BLaER1 treated with 17β-estradiol and CSF1 and Interleukin-3, amounts not matched to agents 10 nM and 100 nM (cell line): ENCODE measurements around the gene ERAL1.

Experiments
- H3K27ac ChIP-seq, 11 experiments: shearing (Covaris generic); formaldehyde crosslinking; 2 replicates each; pipeline ENCODE4 v1.8.1; 2022
- H3K27me3 ChIP-seq, 11 experiments: shearing (Covaris generic); formaldehyde crosslinking; 2 replicates each; pipeline ENCODE4 v1.8.1; 2022
- H3K36me3 ChIP-seq, 11 experiments: shearing (Covaris generic); formaldehyde crosslinking; 2 replicates each; pipeline ENCODE4 v1.8.1; 2022
- H3K4me1 ChIP-seq, 10 experiments: shearing (Covaris generic); formaldehyde crosslinking; 2 replicates each; pipeline ENCODE4 v1.8.1; 2022
- H3K4me2 ChIP-seq, 11 experiments: shearing (Covaris generic); formaldehyde crosslinking; 2 replicates each; pipeline ENCODE4 v1.8.1; 2022
- H3K4me3 ChIP-seq, 10 experiments: shearing (Covaris generic); formaldehyde crosslinking; 2 replicates each; pipeline ENCODE4 v1.8.1; 2022
- H3K9ac ChIP-seq, 11 experiments: shearing (Covaris generic); formaldehyde crosslinking; 2 replicates each; pipeline ENCODE4 v1.8.1; 2022
- H3K9me3 ChIP-seq, 11 experiments: shearing (Covaris generic); formaldehyde crosslinking; replicated peaks in 1 of 11; 2 replicates each; pipeline ENCODE4 v1.8.1; 2022
- H4K20me1 ChIP-seq, 11 experiments: shearing (Covaris generic); formaldehyde crosslinking; 2 replicates each; pipeline ENCODE4 v1.8.1; 2022
- Cebpa-rat ChIP-seq, 11 experiments: shearing (Covaris generic); IDR thresholded peaks; 2 replicates each; pipeline ENCODE4 v1.8.1; 2022

Gene ERAL1

DNA sequence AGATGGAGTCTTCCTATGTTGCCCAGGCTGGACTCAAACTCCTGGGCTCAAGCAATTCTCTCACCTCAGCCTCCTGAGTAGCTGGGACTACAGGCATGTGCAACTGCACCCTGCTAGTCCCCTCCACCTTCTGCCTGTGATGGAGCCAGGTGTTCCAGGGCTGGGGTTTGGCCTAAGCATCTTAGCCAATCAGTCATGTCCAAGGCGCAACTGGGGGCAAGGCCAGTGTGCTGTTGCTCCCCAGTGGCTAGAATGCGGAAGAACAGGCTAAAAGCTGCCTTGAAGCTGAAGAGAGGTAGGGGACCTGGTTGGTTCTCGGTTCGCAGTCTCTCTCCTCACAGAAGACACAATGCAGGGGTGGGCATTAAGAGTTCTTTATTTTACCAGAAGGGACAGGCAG, 24.2 kb downstream of the ERAL1 start:
- H3K4me1 ChIP-seq = peaks cover 0 to 13% (median 0%) of the 10 kb centered on the region in 10 experiments; a peak in 6 of 20 replicates
- TF ChIP-seq Cebpa-rat (IDR thresholded peaks at IDR 0.05) = no peak

DNA sequence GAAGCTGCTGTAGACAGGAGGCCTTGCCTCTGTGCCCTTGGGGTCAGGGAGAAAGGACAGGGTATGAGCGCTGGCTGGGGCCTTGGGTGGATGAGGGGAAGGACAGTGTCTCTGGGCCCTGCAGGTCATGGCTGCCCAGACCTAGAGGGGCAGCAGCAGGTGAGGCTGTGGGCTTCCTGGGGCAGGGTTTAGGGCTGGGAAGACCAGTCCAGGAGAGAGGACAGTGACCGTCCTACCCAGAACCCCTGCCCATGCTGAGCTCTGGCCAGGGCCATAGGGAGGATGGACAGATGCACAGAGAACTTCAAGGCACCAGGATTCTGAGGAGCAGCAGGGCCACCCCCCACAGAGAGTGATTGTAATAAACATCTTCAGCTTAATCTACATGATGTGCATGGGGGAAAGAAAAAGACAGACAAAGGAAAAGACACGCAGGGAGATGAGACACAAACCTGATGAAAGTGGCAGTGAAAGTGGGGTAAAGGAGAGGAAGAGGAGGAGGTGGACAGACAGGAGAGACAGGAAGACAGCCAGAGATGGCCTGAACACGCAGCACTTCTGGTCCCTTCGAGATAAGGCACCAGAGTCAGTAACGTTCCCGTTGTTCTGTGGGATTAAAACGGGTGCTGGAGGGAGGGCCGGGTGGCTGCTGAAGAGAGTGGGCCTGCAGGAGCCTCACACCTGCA, 25.2 kb downstream of the ERAL1 start:
- Histone ChIP-seq H3K4me1 (peaks cover 0 to 24% (median 10%) of the 10 kb centered on the region in 10 experiments; a peak in 15 of 20 replicates), H3K4me2 (no peak overlapping the region), H3K27ac (no peak overlapping the region), H3K36me3 (peaks cover 60 to 76% (median 70%) of the 10 kb centered on the region in 11 experiments), H3K9ac (no peak overlapping the region), H4K20me1 (peaks cover 0 to 54% (median 4%) of the 10 kb centered on the region in 11 experiments; a peak in 9 of 22 replicates), H3K9me3 (no peaks in the 10 kb centered on the region), H3K27me3 (no peaks in the 10 kb centered on the region), H3K4me3 (no peak overlapping the region)
- no peak for TF ChIP-seq Cebpa-rat (IDR thresholded peaks at IDR 0.05)

More for the DNA sequence above, 24.2 kb downstream of the ERAL1 start:
- Histone ChIP-seq H3K4me2 (no peak overlapping the region), H3K36me3 (peaks cover 55 to 67% (median 60%) of the 10 kb centered on the region in 11 experiments), H3K4me3 (no peak overlapping the region), H3K9ac (no peak overlapping the region), H4K20me1 (peaks cover 0 to 44% (median 3%) of the 10 kb centered on the region in 11 experiments; a peak in 6 of 22 replicates), H3K27me3 (no peaks in the 10 kb centered on the region), H3K9me3 (no peaks in the 10 kb centered on the region), H3K27ac (no peak overlapping the region)

- no peaks in the 10 kb centered on the region for H3K27me3 ChIP-seq
- no peak overlapping the region for H3K27ac ChIP-seq
- no peak overlapping the region for H3K4me3 ChIP-seq
- peaks cover 60 to 81% (median 76%) of the 10 kb centered on the region in 11 experiments for H3K36me3 ChIP-seq
- TF ChIP-seq Cebpa-rat (IDR thresholded peaks at IDR 0.05) = no peak
- H4K20me1 ChIP-seq = peaks cover 0 to 59% (median 9%) of the 10 kb centered on the region in 11 experiments; a peak in 9 of 22 replicates
- H3K9ac ChIP-seq = no peak overlapping the region
- H3K9me3 ChIP-seq = no peaks in the 10 kb centered on the region
- H3K4me1 ChIP-seq = peaks cover 0 to 29% (median 15%) of the 10 kb centered on the region in 10 experiments; a peak in 15 of 20 replicates
- H3K4me2 ChIP-seq = no peak overlapping the region
Measured at GRCh38 chr17:28880572-28880945, 25.7 kb downstream of the ERAL1 start.

- no peak overlapping the region for H3K4me3 ChIP-seq
- no peak overlapping the region for H3K4me2 ChIP-seq
- H3K9me3 ChIP-seq = no peaks in the 10 kb centered on the region
- no peak overlapping the region for H3K9ac ChIP-seq
- H3K27ac ChIP-seq = no peak overlapping the region
- H3K4me1 ChIP-seq = peaks cover 0 to 39% (median 24%) of the 10 kb centered on the region in 10 experiments; a peak in 15 of 20 replicates
- no peaks in the 10 kb centered on the region for H3K27me3 ChIP-seq
- TF ChIP-seq Cebpa-rat (IDR thresholded peaks at IDR 0.05) = no peak
- peaks cover 0 to 70% (median 16%) of the 10 kb centered on the region in 11 experiments; a peak in 11 of 22 replicates for H4K20me1 ChIP-seq
- H3K36me3 ChIP-seq = peaks cover 60 to 91% (median 82%) of the 10 kb centered on the region in 11 experiments
Measured at GRCh38 chr17:28881533-28882056, 26.8 kb downstream of the ERAL1 start.

DNA sequence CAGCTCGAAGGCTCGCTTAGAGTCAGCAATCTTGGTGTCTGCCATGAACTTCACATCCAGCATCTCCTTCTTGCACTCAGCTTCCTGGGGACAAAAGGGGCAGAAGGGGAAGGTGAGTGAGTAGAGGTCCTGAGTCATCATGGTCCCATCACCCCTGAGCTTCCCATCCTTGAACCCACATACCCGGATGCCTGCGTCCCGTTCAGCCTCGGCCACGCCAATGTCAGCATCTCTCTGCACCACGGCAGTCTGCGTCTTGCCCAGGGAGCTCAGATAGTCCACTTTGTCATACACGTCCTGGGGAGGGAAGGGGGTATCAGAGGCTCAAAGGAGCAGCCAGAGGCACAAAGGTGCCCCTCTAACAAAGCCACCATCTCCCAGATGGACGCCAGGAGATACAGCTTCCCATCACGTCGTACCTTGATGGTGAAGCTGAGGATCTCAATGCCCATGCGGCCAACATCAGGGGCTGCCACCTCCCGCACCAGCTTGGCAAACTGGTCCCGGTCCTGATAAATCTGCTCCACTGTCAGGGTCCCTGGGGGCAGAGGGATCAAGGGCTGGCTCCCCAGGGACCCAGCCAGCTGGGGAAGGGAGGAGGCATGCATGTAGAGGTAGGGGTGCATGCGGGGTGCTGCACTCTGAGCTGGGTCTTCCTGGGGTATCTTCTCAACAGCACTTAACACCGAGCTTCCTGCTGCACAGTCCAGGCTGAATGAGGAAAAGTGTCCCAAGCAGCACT, 27.5 kb downstream of the ERAL1 start:
- Histone ChIP-seq H4K20me1 (peaks cover 0 to 77% (median 17%) of the 10 kb centered on the region in 11 experiments; a peak in 11 of 22 replicates), H3K4me2 (no peak overlapping the region), H3K27ac (no peak overlapping the region), H3K9ac (peak overlapping the region in 1 of 11 experiments; percentile 10; a peak in 3 of 22 replicates), H3K27me3 (no peaks in the 10 kb centered on the region), H3K4me3 (no peak overlapping the region), H3K9me3 (no peaks in the 10 kb centered on the region), H3K4me1 (peaks cover 0 to 46% (median 28%) of the 10 kb centered on the region in 10 experiments; a peak in 15 of 20 replicates), H3K36me3 (peaks cover 60 to 97% (median 85%) of the 10 kb centered on the region in 11 experiments)
- no peak for TF ChIP-seq Cebpa-rat (IDR thresholded peaks at IDR 0.05)

DNA sequence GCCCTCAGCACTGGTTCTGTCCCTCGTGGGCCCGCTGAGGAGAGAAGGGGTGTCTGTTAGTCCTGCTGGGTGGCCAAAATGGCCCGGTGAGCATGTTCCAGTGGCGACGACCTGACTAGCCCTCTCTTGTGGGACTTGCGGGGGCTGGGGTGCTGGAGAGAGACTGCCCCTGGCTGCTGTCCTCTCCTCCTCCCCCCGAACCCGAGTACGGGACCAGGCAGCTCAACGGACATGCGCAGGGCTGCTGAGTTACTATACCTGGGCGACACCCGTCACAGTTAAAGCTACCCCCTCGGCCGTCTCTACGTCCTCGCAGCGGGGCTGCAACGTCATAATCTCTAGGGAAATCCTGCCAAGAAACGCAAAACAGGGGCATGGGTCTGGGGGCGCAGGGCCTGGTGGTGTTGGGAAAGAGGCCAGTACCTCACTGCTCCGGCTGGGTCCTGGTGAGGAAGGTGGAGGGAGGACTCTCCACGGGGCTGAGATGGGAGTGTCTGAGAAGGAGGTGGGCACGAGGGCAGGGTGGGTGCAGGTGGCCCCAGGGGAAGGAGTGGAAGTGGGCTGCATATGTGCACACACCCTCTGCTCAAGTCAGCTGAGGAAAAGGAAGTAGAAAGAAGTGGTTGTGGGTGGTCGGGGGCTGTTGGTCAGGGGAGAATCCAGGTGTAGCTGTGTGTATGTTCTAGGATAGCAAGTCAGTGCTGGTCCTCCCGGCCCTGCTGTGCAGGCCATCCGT, 29.3 kb downstream of the ERAL1 start:
- no peak for TF ChIP-seq Cebpa-rat (IDR thresholded peaks at IDR 0.05)
- Histone ChIP-seq H3K27me3 (no peaks in the 10 kb centered on the region), H3K4me2 (peak overlapping the region in 7 of 11 experiments; percentile 5 to 36 (median 23); a peak in 5 of 22 replicates), H4K20me1 (peaks cover 0 to 87% (median 23%) of the 10 kb centered on the region in 11 experiments; a peak in 12 of 22 replicates), H3K36me3 (peaks cover 50 to 88% (median 71%) of the 10 kb centered on the region in 11 experiments), H3K4me3 (no peak overlapping the region), H3K9me3 (no peaks in the 10 kb centered on the region), H3K27ac (no peak overlapping the region), H3K9ac (peak overlapping the region in 3 of 11 experiments; percentile 30 to 37 (median 36); a peak in 5 of 22 replicates), H3K4me1 (peaks cover 13 to 64% (median 44%) of the 10 kb centered on the region in 10 experiments)

- Histone ChIP-seq H3K36me3 (peaks cover 38 to 76% (median 59%) of the 10 kb centered on the region in 11 experiments), H4K20me1 (peaks cover 0 to 82% (median 26%) of the 10 kb centered on the region in 11 experiments; a peak in 12 of 22 replicates), H3K4me3 (no peak overlapping the region), H3K27me3 (no peaks in the 10 kb centered on the region), H3K9me3 (no peaks in the 10 kb centered on the region), H3K9ac (peak overlapping the region in 3 of 11 experiments; percentile 13 to 28 (median 24); a peak in 2 of 22 replicates), H3K4me2 (peak overlapping the region in 7 of 11 experiments; percentile 5 to 37 (median 31); a peak in 8 of 22 replicates), H3K4me1 (peaks cover 25 to 76% (median 56%) of the 10 kb centered on the region in 10 experiments), H3K27ac (no peak overlapping the region)
- no peak for TF ChIP-seq Cebpa-rat (IDR thresholded peaks at IDR 0.05)
Measured at GRCh38 chr17:28885363-28885762, 30.5 kb downstream of the ERAL1 start.

DNA sequence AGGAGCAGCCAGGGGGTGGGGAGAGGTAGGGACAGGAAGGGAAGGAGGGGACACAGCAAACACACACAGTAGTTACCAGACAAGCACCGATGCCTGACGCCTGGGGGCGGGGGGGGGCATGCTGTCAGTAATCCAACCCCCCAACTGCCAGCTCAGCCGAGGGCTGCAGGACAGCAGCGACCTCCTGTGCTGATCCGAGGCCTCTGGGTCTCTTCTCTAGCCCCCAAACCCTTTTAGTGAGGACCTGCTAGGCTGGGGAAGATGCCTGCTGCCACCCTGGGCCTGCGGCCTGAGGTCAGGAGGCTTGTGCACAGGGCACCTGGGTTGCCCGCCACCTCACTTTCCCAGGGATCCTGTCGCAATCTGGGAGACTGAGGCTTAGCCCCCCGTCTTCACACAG, 31.1 kb downstream of the ERAL1 start:
- H3K9ac ChIP-seq = peak overlapping the region in 5 of 11 experiments; percentile 13 to 30 (median 24); a peak in 6 of 22 replicates
- H3K4me2 ChIP-seq = peak overlapping the region in 8 of 11 experiments; percentile 12 to 37 (median 22); a peak in 9 of 22 replicates
- no peaks in the 10 kb centered on the region for H3K27me3 ChIP-seq
- no peak overlapping the region for H3K4me3 ChIP-seq
- no peak for TF ChIP-seq Cebpa-rat (IDR thresholded peaks at IDR 0.05)
- peaks cover 31 to 82% (median 62%) of the 10 kb centered on the region in 10 experiments for H3K4me1 ChIP-seq
- H3K27ac ChIP-seq = no peak overlapping the region
- H3K36me3 ChIP-seq = peaks cover 32 to 73% (median 56%) of the 10 kb centered on the region in 11 experiments
- H4K20me1 ChIP-seq = peaks cover 0 to 77% (median 26%) of the 10 kb centered on the region in 11 experiments; a peak in 12 of 22 replicates
- H3K9me3 ChIP-seq = no peaks in the 10 kb centered on the region; a peak in 1 of 22 replicates
